Osteocyte (in vitro differentiated cells): Measurements from ENCODE around the gene CARMIL1. TPM values are rescaled to one million over a fixed set of nuclear protein-coding genes. Genes with fewer than 3 reads are reported as not detected.

Source experiments
- DNase-seq: peaks from one replicate; pipeline ENCODE4 v3.0.0; 2021; ENCODE audit warnings: mixed read lengths; ENCODE audit not compliant: unreplicated experiment; ENCODE audit errors: extremely low spot score
- H3K27ac Mint-ChIP-seq: one replicate; pipeline ENCODE4 v1.8.0; 2021; ENCODE audit warnings: mild to moderate bottlenecking, mixed read lengths; ENCODE audit not compliant: unreplicated experiment
- H3K27me3 Mint-ChIP-seq: one replicate; pipeline ENCODE4 v1.8.0; 2021; ENCODE audit warnings: mixed read lengths; ENCODE audit not compliant: unreplicated experiment
- H3K36me3 Mint-ChIP-seq: one replicate; pipeline ENCODE4 v1.8.0; 2021; ENCODE audit warnings: mixed read lengths; ENCODE audit not compliant: unreplicated experiment
- H3K4me1 Mint-ChIP-seq: one replicate; pipeline ENCODE4 v1.8.0; 2021; ENCODE audit warnings: mixed read lengths; ENCODE audit not compliant: unreplicated experiment
- H3K4me3 Mint-ChIP-seq: one replicate; pipeline ENCODE4 v1.8.0; 2021; ENCODE audit warnings: mild to moderate bottlenecking, moderate library complexity, mixed read lengths; ENCODE audit not compliant: unreplicated experiment
- H3K9me3 Mint-ChIP-seq: one replicate; pipeline ENCODE4 v1.8.0; 2021; ENCODE audit warnings: mixed read lengths; ENCODE audit not compliant: unreplicated experiment
- total RNA-seq: library from RNA; stranded (reverse); gene quantifications from 2 replicates; pipeline ENCODE4 v1.2.1, GENCODE V29; 2021
- TF ChIP-seq, protein P1 (sequence below): fragments of 200-600 bp; sonication (generic); IDR thresholded peaks from 2 replicates; pipeline ENCODE4 v1.5.0; 2021; ENCODE audit warnings: antibody characterized with exemption, mild to moderate bottlenecking, moderate library complexity

CARMIL1 gene
- total RNA-seq, 1 donor from 2014 or later: 14.9 TPM

GRCh38 chr6:25427549-25427948 is 148.4 kb downstream of the CARMIL1 start:
- H3K9me3 Mint-ChIP-seq: no peaks in the 10 kb centered on the region
- no peak overlapping the region for H3K27ac Mint-ChIP-seq
- H3K36me3 Mint-ChIP-seq: no peaks in the 10 kb centered on the region
- TF ChIP-seq, protein P1, sequence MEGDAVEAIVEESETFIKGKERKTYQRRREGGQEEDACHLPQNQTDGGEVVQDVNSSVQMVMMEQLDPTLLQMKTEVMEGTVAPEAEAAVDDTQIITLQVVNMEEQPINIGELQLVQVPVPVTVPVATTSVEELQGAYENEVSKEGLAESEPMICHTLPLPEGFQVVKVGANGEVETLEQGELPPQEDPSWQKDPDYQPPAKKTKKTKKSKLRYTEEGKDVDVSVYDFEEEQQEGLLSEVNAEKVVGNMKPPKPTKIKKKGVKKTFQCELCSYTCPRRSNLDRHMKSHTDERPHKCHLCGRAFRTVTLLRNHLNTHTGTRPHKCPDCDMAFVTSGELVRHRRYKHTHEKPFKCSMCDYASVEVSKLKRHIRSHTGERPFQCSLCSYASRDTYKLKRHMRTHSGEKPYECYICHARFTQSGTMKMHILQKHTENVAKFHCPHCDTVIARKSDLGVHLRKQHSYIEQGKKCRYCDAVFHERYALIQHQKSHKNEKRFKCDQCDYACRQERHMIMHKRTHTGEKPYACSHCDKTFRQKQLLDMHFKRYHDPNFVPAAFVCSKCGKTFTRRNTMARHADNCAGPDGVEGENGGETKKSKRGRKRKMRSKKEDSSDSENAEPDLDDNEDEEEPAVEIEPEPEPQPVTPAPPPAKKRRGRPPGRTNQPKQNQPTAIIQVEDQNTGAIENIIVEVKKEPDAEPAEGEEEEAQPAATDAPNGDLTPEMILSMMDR: no peak
- no peak overlapping the region for H3K4me3 Mint-ChIP-seq
- DNase-seq: no peak
- H3K27me3 Mint-ChIP-seq: no peaks in the 10 kb centered on the region
- no peaks in the 10 kb centered on the region for H3K4me1 Mint-ChIP-seq

GRCh38 chr6:25428758-25429317 is 149.7 kb downstream of the CARMIL1 start:
- TF ChIP-seq, protein P1: no peak
- Mint-ChIP-seq H3K36me3 (no peaks in the 10 kb centered on the region), H3K4me1 (no peaks in the 10 kb centered on the region), H3K4me3 (no peak overlapping the region), H3K27me3 (no peaks in the 10 kb centered on the region), H3K27ac (no peak overlapping the region), H3K9me3 (no peaks in the 10 kb centered on the region)
- DNase-seq: no peak

DNA sequence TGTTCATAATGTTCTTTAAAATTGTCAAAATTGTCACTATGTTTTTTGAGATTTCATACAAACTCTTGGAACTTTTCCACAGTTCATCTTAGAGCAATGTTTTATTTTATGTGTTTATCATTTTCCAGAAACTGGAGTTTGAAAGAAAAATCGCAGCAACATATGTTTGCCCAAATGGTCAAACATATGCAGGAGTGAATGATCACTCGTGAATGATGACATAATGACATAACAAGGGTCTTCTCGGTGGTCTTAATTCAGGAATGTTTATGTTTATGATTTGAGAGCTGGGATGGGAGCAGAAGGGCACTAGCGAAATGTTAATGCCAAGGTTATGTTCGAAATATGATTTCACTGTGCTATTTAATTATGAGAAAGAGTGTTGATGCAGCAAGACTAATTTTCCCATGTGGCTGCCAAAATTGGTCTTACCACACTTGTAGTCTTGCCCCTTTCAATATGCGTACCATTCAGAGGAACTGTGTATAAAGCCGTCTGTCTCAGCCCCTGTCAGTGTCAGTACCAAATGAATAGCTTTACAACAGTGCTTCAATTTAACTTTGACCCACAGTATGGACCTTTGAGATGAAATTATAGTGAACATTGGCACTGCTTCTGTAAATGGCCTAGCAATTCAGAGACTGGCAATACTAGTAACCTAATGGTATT is 152.3 kb downstream of the CARMIL1 start:
- Mint-ChIP-seq H3K4me1 (no peaks in the 10 kb centered on the region), H3K9me3 (no peaks in the 10 kb centered on the region), H3K4me3 (no peak overlapping the region), H3K27ac (no peak overlapping the region), H3K36me3 (no peaks in the 10 kb centered on the region), H3K27me3 (no peaks in the 10 kb centered on the region)
- TF ChIP-seq, protein P1: no peak
- DNase-seq: no peak

DNA sequence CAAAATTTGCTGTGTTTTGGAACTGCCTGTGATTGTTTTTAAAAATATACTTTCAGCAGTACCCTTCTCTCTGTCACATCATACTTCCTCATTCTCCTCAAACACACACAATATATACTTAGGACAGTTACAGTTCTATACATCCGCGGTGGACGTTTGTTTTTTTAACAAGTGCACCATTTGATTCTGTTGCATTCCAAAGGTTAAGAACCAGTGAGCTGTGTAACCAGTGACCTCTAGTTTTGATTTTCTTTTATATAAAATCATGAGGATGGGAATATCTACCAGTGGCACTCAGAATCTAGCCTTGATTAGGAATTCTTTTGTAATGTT is 152.8 kb downstream of the CARMIL1 start:
- no peak for DNase-seq
- H3K36me3 Mint-ChIP-seq: no peaks in the 10 kb centered on the region
- H3K27me3 Mint-ChIP-seq: no peaks in the 10 kb centered on the region
- H3K9me3 Mint-ChIP-seq: no peaks in the 10 kb centered on the region
- no peak overlapping the region for H3K4me3 Mint-ChIP-seq
- no peaks in the 10 kb centered on the region for H3K4me1 Mint-ChIP-seq
- no peak overlapping the region for H3K27ac Mint-ChIP-seq
- TF ChIP-seq, protein P1: no peak

GRCh38 chr6:25434921-25435320 is 155.7 kb downstream of the CARMIL1 start:
- TF ChIP-seq, protein P1: no peak
- no peaks in the 10 kb centered on the region for H3K36me3 Mint-ChIP-seq
- no peak overlapping the region for H3K4me3 Mint-ChIP-seq
- H3K4me1 Mint-ChIP-seq: no peaks in the 10 kb centered on the region
- H3K9me3 Mint-ChIP-seq: no peaks in the 10 kb centered on the region
- H3K27ac Mint-ChIP-seq: no peak overlapping the region
- DNase-seq: no peak
- H3K27me3 Mint-ChIP-seq: no peaks in the 10 kb centered on the region
